GM12872 (cell line): ENCODE data around the gene POU2AF1.

Experiments used
- CTCF ChIP-seq: IDR thresholded peaks from 3 replicates; pipeline ENCODE4 v1.5.1; 2011; ENCODE audit warnings: low read depth, mild to moderate bottlenecking, low read length, moderate library complexity; ENCODE audit not compliant: insufficient read depth

The POU2AF1 gene

GRCh38 chr11:111407652-111408051 is 28.6 kb upstream of the POU2AF1 start:
- TF ChIP-seq CTCF: no peak

GRCh38 chr11:111406589-111406988 is 27.5 kb upstream of the POU2AF1 start:
- no peak for TF ChIP-seq CTCF

GRCh38 chr11:111406091-111406490 is 27.0 kb upstream of the POU2AF1 start:
- no peak for TF ChIP-seq CTCF

GRCh38 chr11:111405551-111405950 is 26.5 kb upstream of the POU2AF1 start:
- TF ChIP-seq CTCF: no peak

GRCh38 chr11:111403051-111403726 is 24.1 kb upstream of the POU2AF1 start:
- TF ChIP-seq CTCF: no peak

- no peak for TF ChIP-seq CTCF
Observed at GRCh38 chr11:111402411-111402810, 23.3 kb upstream of the POU2AF1 start.

GRCh38 chr11:111400595-111400994 is 21.5 kb upstream of the POU2AF1 start:
- no peak for TF ChIP-seq CTCF
